ENCODE measurements around the gene CHRDL2.
A peak's percentile ranks its signal among the peaks of the same experiment; 100 is the strongest.
"Not testable (repeated sequence)": the region's sequence is repeated elsewhere in the genome, so short reads cannot be mapped to it uniquely, and the experiment has no call there.

Gene CHRDL2

GRCh38 chr11:74731301-74732094 is at the start of gene CHRDL2:
Gene CHRDL2 (minus strand): TSS chr11:74731426. CDS start chr11:74730888, 538 bp downstream.
- no peak for DNase-seq

GRCh38 chr11:74780248-74781005 is 49.2 kb upstream of the CHRDL2 start:
- DNase-seq, result no peak

GRCh38 chr11:74778581-74778980 is 47.4 kb upstream of the CHRDL2 start:
- no peak for DNase-seq

GRCh38 chr11:74777877-74778276 is 46.7 kb upstream of the CHRDL2 start:
- DNase-seq, result no peak

GRCh38 chr11:74777038-74777437 is 45.8 kb upstream of the CHRDL2 start:
- no peak for DNase-seq

GRCh38 chr11:74776546-74776945 is 45.3 kb upstream of the CHRDL2 start:
- no peak for DNase-seq

- DNase-seq, result no peak
Measured at GRCh38 chr11:74775762-74776161, 44.5 kb upstream of the CHRDL2 start.

GRCh38 chr11:74773476-74773875 is 42.2 kb upstream of the CHRDL2 start:
- no peak for DNase-seq

GRCh38 chr11:74771139-74771538 is 39.9 kb upstream of the CHRDL2 start:
- DNase-seq, result no peak

- DNase-seq, result no peak
Measured at GRCh38 chr11:74770456-74770855, 39.2 kb upstream of the CHRDL2 start.

- no peak for DNase-seq
Measured at GRCh38 chr11:74769055-74769707, 38.0 kb upstream of the CHRDL2 start.

- not testable (repeated sequence) for DNase-seq
Measured at GRCh38 chr11:74768172-74768651, 37.0 kb upstream of the CHRDL2 start.

GRCh38 chr11:74766905-74767304 is 35.7 kb upstream of the CHRDL2 start:
- DNase-seq, result no peak

GRCh38 chr11:74756571-74756970 is 25.3 kb upstream of the CHRDL2 start:
- no peak for DNase-seq

- no peak for DNase-seq
Measured at GRCh38 chr11:74755395-74755995, 24.3 kb upstream of the CHRDL2 start.

- DNase-seq, result no peak
Measured at GRCh38 chr11:74754507-74755252, 23.5 kb upstream of the CHRDL2 start.

- DNase-seq, result no peak
Measured at GRCh38 chr11:74751303-74751702, 20.1 kb upstream of the CHRDL2 start.

GRCh38 chr11:74750598-74750997 is 19.4 kb upstream of the CHRDL2 start:
- DNase-seq, result not testable (repeated sequence)

- no peak for DNase-seq
Measured at GRCh38 chr11:74749965-74750296, 18.7 kb upstream of the CHRDL2 start.

GRCh38 chr11:74749127-74749964 is 18.1 kb upstream of the CHRDL2 start:
- peak; percentile 25 for DNase-seq
